GM19463 (cell line): ENCODE measurements around the gene CRYZL1.
"Not testable (repeated sequence)": the region's sequence is repeated elsewhere in the genome, so short reads cannot be mapped to it uniquely, and the experiment has no call there.

Experiments used
- ATAC-seq: cut with Tn5 transposase; IDR thresholded peaks from one replicate; pipeline ENCODE4 v1.9.1; 2021; ENCODE audit warnings: mild to moderate bottlenecking, moderate library complexity; ENCODE audit not compliant: unreplicated experiment

The CRYZL1 gene

DNA sequence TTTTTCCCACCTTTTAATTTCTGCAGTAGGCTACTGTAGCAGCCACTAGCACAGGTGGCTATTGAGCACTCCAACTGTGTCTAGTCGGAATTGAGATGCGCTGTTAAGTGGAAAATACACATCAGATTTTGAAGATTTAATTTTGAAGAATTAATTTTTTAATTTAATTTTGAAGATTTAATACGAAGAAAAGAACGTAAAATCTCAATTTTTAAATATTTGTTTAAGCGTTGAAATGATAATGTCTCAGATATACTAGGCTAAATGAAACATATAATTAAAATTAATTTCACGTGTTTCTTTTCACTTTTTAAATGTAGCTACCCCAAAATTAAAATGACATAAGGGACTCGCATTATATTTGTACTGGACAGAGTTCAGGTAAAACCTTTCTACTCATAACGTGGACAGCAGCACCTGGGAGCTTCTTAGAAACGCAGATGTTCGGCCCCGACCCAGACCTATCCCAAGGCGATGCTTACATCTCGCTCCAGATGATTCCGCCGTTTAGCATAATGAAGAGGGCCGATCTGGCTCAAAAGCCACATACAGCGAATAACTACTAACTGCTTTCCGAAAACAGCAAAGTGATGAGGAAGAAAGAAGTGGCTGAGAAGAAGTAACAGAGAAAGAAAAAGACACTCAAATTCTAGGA is 717 bp downstream of the CRYZL1 start:
- no peak for ATAC-seq

GRCh38 chr21:33634254-33634653 is 7.3 kb downstream of the CRYZL1 start:
- no peak for ATAC-seq

- ATAC-seq: not testable (repeated sequence)
These were observed 15.4 kb downstream of the CRYZL1 start for GRCh38 chr21:33626151-33626550.

DNA sequence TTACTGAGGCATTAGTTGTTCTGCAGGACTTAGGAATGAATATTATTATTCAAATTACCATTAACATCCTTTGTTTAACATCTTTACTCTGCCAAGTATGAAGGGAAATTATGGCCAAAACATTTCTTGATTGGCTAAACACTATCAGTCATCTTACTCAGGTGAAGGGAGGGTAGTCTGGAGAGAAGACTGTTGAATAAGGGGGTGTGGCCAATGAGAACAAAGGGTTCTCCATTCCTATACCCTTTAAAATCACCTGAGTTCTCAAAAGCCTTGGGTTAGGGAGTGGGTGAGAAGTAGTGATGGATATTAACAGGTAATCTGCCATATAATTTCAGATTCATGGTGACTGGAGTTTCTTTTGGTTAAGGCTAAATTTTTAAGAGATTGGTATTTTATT is 19.3 kb downstream of the CRYZL1 start:
- no peak for ATAC-seq

GRCh38 chr21:33619726-33620125 is 21.8 kb downstream of the CRYZL1 start:
- ATAC-seq: no peak

- ATAC-seq: no peak
These were observed 23.1 kb downstream of the CRYZL1 start for GRCh38 chr21:33618407-33618806.

DNA sequence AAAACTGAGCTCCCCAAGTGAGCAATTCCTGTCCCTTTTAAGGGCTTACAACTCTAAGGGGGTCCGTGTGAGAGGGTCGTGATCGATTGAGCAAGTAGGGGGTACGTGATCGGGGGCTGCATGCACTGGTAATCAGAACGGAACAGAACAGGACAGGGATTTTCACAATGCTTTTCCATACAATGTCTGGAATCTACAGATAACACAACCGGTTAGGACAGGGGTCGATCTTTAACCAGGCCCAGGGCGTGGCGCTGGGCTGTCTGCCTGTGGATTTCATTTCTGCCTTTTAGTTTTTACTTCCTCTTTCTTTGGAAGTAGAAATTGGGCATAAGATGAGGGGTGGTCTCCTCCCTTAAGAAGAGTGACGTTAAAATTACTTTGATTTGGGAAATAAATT is 24.0 kb downstream of the CRYZL1 start:
- not testable (repeated sequence) for ATAC-seq

GRCh38 chr21:33611006-33611744 is 30.4 kb downstream of the CRYZL1 start:
- ATAC-seq: no peak

DNA sequence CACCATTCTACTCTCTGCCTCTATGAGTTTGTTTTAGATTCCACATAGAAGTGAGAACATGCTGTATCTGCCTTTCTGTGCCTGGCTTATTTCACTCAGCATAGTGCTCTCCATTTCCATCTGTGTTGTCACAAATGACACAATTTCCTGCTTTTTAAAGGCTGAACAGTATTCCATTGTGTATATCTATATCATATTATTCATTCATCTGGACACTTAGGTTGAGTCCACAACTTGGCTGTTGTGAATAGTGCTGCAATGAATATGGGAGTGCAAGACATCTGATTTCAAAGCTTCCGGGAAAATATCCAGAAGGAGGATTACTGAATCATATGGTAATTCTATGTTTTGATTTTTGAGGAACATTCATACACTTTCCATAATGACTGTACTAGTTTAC is 33.0 kb downstream of the CRYZL1 start:
- no peak for ATAC-seq

DNA sequence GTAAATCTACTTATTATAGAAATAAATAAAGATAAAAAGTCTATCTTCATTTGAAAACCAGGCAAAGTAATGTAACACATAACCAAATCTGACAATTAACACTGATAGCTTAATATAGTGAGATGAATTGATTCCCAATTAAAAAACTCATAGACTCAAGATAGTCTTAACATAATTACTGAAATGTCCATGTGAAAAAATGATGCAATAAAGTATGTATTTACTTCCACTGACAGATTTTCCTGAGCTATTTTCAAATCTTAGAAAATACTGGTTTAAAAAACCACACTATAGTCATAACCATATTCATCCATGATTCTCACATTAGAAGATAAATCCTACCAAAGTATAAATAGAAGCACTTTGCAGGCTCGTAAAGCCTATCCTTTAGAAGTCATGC is 43.5 kb downstream of the CRYZL1 start:
- no peak for ATAC-seq

DNA sequence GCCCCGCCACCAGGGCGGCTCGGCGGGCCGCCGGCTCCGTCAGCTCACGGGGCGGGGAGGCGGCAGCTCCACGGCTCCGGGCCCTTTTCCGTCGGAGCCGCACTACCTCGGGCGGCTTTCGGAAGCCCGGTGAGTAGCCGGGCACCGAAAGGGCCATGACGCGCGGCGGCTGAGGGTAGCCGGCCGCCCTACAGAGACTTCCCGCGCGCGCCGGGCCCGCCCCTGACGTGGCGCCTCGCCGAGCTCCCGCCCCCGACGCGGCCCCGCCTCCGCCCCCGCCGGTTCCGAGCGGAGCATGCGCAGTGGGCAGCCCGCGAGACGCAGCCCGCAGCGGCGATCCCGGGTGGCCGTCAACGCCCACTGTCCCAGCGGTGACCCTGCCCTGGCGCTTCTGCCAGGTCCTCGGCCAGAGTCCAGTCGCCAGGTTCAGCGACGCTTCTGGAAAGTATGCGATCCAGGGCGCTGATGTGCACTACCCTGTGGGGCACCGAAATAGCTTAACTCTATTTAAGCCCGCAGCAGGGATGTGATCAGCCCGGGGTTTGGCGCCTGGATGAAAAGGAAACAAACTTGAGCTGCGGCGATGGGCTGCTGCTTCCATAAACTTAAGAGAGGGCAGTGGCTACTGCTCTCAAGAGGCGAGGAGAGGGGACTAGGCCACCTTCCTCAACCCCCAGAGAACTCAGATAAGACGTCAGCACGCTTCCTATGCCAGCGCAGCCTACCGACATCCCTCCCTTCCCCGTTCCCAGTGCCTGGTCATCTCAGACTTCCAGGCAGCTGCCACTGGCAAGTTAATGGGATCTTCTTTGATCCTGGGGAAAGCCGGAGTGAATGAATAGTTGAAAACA is 52.8 kb downstream of the CRYZL1 start, which contains the start of gene DONSON:
Gene DONSON (minus strand): TSS at position 200 of the 851 bp plus-strand sequence. CDS start 43 bp downstream, at position 157.
- ATAC-seq: peak; percentile 93

DNA sequence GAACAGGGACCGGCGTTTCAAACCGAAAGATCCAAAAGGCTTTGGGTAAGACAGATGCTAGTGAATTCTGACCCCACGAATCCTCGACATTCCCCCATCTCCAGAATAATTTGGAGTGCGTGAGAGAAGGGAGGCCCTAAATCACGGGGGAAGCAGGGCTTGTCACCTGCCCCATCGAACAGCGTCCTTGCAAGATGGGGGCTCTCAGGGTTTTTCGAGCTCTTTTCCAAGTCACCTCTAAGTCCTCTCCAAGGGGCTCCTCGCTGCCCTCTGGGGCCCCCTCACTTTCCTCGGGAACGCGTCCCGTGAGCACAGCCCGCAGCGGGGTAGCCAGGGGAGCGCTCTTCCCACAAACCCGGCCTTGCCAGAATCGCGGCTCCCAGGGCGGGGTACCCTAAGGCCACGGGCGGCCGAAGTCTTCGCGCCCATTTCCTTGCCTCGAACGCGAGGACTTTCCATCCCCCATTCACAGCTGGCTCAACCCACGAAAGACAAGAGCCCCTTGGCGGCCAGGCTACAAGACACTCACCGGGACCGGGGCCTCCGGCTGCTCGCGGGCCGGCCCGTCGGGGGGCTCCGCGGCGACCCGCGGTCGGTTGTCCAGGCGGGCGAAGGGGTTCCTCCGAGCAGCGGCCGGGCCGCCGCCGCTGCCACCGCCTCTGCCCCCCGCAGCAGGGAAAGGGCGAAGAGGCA is 53.6 kb downstream of the CRYZL1 start:
- peak; percentile 31 for ATAC-seq

DNA sequence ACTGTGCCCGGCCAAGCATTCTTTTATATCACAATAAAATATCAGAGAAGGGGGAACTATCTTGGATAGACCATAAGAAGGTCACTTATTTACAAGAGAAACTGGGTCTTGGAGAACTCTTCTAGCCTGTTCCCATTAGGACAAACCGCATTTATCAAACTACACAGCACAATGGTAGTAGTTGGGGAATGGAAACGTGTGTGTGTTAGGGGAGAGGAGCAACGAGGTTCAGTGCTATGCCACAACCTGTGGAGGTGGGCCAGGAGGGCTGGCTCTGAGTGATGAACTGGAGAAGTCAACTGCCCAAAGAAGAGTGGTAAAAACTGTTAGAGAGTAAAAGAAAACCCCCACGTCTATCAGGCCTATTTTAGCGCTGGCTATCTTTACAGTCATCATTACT is 54.6 kb downstream of the CRYZL1 start:
- no peak for ATAC-seq

DNA sequence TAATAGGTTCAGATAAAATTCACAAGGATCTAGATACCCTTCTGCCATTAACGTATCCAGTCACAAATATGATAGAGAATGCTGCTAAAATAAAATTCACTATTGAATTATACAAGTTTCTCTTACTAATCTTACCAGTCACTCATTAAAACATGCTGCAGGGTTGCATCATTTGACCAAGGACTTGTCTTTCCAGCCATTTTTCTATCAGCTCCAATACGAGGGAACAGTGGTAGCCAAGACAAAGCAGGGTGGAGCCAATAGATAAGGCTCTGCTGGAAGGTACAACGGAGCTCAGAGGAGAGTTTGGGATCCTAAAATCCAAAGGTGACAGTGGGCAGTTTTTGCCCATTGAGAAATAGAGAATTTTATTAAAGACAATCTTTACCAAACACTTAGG is 57.1 kb downstream of the CRYZL1 start:
- ATAC-seq: no peak

- no peak for ATAC-seq
These were observed 62.5 kb downstream of the CRYZL1 start for GRCh38 chr21:33578959-33579542.

DNA sequence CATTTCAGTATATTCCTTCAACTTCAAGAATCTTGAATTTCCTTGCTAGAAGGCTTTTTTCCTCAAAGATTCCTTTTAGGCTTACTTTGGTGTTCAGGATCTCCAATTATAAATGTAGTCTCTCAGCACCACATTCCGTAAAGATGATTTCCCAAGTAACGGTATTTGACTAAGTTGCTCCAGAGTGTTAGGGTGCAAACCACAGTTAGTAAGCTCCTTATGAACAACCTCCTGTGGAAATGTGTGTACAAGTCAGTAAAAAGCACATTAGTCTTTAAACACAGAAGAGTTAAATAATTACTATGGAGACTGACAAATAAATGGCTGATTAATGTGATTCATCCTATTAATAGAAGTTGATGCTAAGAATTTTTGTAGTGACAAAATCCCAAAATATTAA is 63.3 kb downstream of the CRYZL1 start:
- ATAC-seq: no peak

GRCh38 chr21:33576741-33577141 is 64.8 kb downstream of the CRYZL1 start:
- not testable (repeated sequence) for ATAC-seq

DNA sequence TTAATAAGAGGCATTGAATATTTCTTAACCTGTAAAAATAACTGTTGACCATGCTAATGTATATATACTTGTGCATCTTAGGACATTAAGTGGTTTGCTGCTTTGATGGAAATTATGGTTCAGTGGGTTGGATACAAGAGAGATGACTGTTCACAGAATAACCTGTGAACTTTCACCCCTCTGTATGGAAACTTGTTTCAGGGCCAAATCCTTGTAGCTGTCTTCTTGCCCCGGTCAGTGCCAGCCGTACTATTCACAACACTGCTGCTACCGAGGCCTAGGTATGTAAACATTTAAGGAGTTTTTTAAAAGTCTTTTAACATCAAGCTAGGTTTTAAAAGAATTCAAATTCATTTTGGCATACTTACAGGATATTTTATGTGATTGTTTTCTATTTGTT is 69.2 kb downstream of the CRYZL1 start:
- ATAC-seq: no peak

GRCh38 chr21:33569991-33570390 is 71.5 kb downstream of the CRYZL1 start:
- ATAC-seq: no peak

GRCh38 chr21:33568448-33568847 is 73.1 kb downstream of the CRYZL1 start:
- no peak for ATAC-seq

GRCh38 chr21:33567914-33568313 is 73.6 kb downstream of the CRYZL1 start:
- no peak for ATAC-seq
